ENCODE results near the gene SSTR4. TPM values are rescaled to one million over a fixed set of nuclear protein-coding genes. Genes with fewer than 3 reads are reported as not detected.

SSTR4 gene
- total RNA-seq, 1 donor from 2014 or later, result not detected

GRCh38 chr20:23018941-23019340 is 16.2 kb upstream of the SSTR4 start:
- no peak overlapping the region for H3K4me3 ChIP-seq
- intact Hi-C loops (cut with micrococcal nuclease), result no loop called here
- no peak for DNase-seq
- no peaks in the 10 kb centered on the region for H3K36me3 ChIP-seq
- H3K27ac ChIP-seq (replicated peaks), result no peak overlapping the region
- H3K4me1 ChIP-seq, result peaks cover 10% of the 10 kb centered on the region
- H3K9me3 ChIP-seq (replicated peaks), result no peaks in the 10 kb centered on the region
- H3K27me3 ChIP-seq (ENCODE audit: low read depth), result peaks cover 7% of the 10 kb centered on the region
- TF ChIP-seq, protein P1, sequence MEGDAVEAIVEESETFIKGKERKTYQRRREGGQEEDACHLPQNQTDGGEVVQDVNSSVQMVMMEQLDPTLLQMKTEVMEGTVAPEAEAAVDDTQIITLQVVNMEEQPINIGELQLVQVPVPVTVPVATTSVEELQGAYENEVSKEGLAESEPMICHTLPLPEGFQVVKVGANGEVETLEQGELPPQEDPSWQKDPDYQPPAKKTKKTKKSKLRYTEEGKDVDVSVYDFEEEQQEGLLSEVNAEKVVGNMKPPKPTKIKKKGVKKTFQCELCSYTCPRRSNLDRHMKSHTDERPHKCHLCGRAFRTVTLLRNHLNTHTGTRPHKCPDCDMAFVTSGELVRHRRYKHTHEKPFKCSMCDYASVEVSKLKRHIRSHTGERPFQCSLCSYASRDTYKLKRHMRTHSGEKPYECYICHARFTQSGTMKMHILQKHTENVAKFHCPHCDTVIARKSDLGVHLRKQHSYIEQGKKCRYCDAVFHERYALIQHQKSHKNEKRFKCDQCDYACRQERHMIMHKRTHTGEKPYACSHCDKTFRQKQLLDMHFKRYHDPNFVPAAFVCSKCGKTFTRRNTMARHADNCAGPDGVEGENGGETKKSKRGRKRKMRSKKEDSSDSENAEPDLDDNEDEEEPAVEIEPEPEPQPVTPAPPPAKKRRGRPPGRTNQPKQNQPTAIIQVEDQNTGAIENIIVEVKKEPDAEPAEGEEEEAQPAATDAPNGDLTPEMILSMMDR (IDR thresholded peaks at IDR 0.05; ENCODE audit: borderline replicate concordance), result no peak

- no peaks in the 10 kb centered on the region for H3K36me3 ChIP-seq
- DNase-seq, result no peak
- no peaks in the 10 kb centered on the region for H3K9me3 ChIP-seq (replicated peaks)
- peaks cover 10% of the 10 kb centered on the region for H3K4me1 ChIP-seq
- intact Hi-C loops (cut with micrococcal nuclease), result no loop called here
- no peak overlapping the region for H3K4me3 ChIP-seq
- H3K27me3 ChIP-seq (ENCODE audit: low read depth), result peaks cover 12% of the 10 kb centered on the region
- no peak overlapping the region for H3K27ac ChIP-seq (replicated peaks)
- TF ChIP-seq, protein P1 (IDR thresholded peaks at IDR 0.05; ENCODE audit: borderline replicate concordance), result no peak
These were observed 15.7 kb upstream of the SSTR4 start for GRCh38 chr20:23019403-23019802.

GRCh38 chr20:23020230-23021018 is 14.7 kb upstream of the SSTR4 start:
- no peak for DNase-seq

DNA sequence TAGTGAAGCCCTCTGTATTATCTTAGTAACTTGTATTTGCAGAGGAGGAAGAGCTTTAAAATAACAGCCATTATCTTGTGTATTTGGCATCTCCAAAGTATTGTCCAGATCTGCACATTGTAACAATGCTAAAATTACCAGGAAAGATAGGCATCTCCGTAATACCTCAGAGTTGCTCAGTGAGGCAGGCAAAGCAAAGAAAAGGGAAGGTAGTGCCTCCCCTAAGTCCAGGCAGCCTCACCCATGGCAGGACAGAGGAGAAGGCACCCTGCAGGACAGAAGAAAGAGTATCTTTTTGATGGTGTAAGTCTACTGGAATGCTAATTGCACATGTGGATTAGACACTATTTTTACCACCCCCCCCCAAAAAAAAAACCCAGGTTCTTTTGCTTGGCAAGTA is 13.6 kb upstream of the SSTR4 start:
- H3K27me3 ChIP-seq (ENCODE audit: low read depth), result peaks cover 27% of the 10 kb centered on the region
- DNase-seq, result no peak
- no peaks in the 10 kb centered on the region for H3K9me3 ChIP-seq (replicated peaks)
- H3K4me3 ChIP-seq, result no peak overlapping the region
- H3K36me3 ChIP-seq, result no peaks in the 10 kb centered on the region
- peaks cover 10% of the 10 kb centered on the region for H3K4me1 ChIP-seq
- TF ChIP-seq, protein P1 (IDR thresholded peaks at IDR 0.05; ENCODE audit: borderline replicate concordance), result no peak
- no peak overlapping the region for H3K27ac ChIP-seq (replicated peaks)
- intact Hi-C loops (cut with micrococcal nuclease), result no loop called here

More at GRCh38 chr20:23020230-23021018, 14.7 kb upstream of the SSTR4 start:
- peaks cover 16% of the 10 kb centered on the region for H3K27me3 ChIP-seq (ENCODE audit: low read depth)
- peaks cover 10% of the 10 kb centered on the region for H3K4me1 ChIP-seq
- no peaks in the 10 kb centered on the region for H3K9me3 ChIP-seq (replicated peaks)
- no peaks in the 10 kb centered on the region for H3K36me3 ChIP-seq
- H3K4me3 ChIP-seq, result no peak overlapping the region
- intact Hi-C loops (cut with micrococcal nuclease), result no loop called here
- no peak overlapping the region for H3K27ac ChIP-seq (replicated peaks)
- TF ChIP-seq, protein P1 (IDR thresholded peaks at IDR 0.05; ENCODE audit: borderline replicate concordance), result no peak

- H3K9me3 ChIP-seq (replicated peaks), result no peaks in the 10 kb centered on the region
- H3K4me1 ChIP-seq, result peaks cover 10% of the 10 kb centered on the region
- H3K27ac ChIP-seq (replicated peaks), result no peak overlapping the region
- intact Hi-C loops (cut with micrococcal nuclease), result no loop called here
- peaks cover 31% of the 10 kb centered on the region for H3K27me3 ChIP-seq (ENCODE audit: low read depth)
- H3K4me3 ChIP-seq, result no peak overlapping the region
- no peak for DNase-seq
- H3K36me3 ChIP-seq, result no peaks in the 10 kb centered on the region
- TF ChIP-seq, protein P1 (IDR thresholded peaks at IDR 0.05; ENCODE audit: borderline replicate concordance), result no peak
These were observed 13.2 kb upstream of the SSTR4 start for GRCh38 chr20:23021951-23022350.

Measured in left ventricle myocardium inferior (tissue), 1 donor.